H1 (cell line): ENCODE measurements around the gene JMJD1C. TPM values are rescaled to one million over a fixed set of nuclear protein-coding genes. Genes with fewer than 3 reads are reported as not detected.

Experiments used
- CTCF ChIA-PET: fragments of 300-600 bp; sonication (Branson Sonifier 250); formaldehyde crosslinking; loops from one replicate; lab custom pipeline; 2021; ENCODE audit not compliant: partially characterized antibody; lab: Charles Lee
- POLR2A ChIA-PET: fragments of 300-600 bp; sonication (Branson Sonifier 250); formaldehyde crosslinking; loops from one replicate; lab custom pipeline; 2021; ENCODE audit warnings: inconsistent platforms; ENCODE audit not compliant: partially characterized antibody; lab: Charles Lee
- DNase-seq, 2 experiments: peaks; one replicate each; pipeline versions ENCODE4 v3.0.0 to v3.0.0-alpha.2; 2010 to 2022; ENCODE audit warnings: low spot score in 2 of 2, low read depth in 1 of 2, mixed read lengths in 1 of 2
- FAIRE-seq: peaks from 2 replicates; lab custom pipeline; 2011; peaks lifted over from hg19 to GRCh38; lab: Jason Lieb, UNC
- H2AFZ ChIP-seq: 2 replicates; pipeline ENCODE4 v1.8.1; 2012; ENCODE audit warnings: low read length, inconsistent platforms
- H2AK5ac ChIP-seq: 2 replicates; pipeline ENCODE4 v1.6.1; 2013; ENCODE audit warnings: low read depth, low read length
- H2BK120ac ChIP-seq: replicated peaks from 2 replicates; pipeline ENCODE3; 2013; ENCODE audit warnings: low read depth, low read length, inconsistent platforms
- H2BK12ac ChIP-seq: 2 replicates; pipeline ENCODE4 v1.6.1; 2013; ENCODE audit warnings: low read depth, low read length
- H2BK15ac ChIP-seq: 2 replicates; pipeline ENCODE4 v1.6.1; 2013; ENCODE audit warnings: low read length
- H2BK20ac ChIP-seq: 2 replicates; pipeline ENCODE4 v1.6.1; 2013; ENCODE audit warnings: low read length
- H2BK5ac ChIP-seq: 2 replicates; pipeline ENCODE4 v1.6.1; 2013; ENCODE audit warnings: low read depth, low read length
- H3K14ac ChIP-seq: 2 replicates; pipeline ENCODE4 v1.6.1; 2013; ENCODE audit warnings: inconsistent platforms; ENCODE audit not compliant: insufficient read length
- H3K18ac ChIP-seq: 2 replicates; pipeline ENCODE4 v1.6.1; 2013; ENCODE audit warnings: low read length; ENCODE audit errors: extremely low read depth
- H3K23ac ChIP-seq: 2 replicates; pipeline ENCODE4 v1.6.1; 2013; ENCODE audit warnings: inconsistent platforms; ENCODE audit not compliant: insufficient read length
- H3K23me2 ChIP-seq: 2 replicates; pipeline ENCODE4 v1.6.1; 2013; ENCODE audit warnings: low read depth, low read length
- H3K27ac ChIP-seq: 2 replicates; pipeline ENCODE4 v1.6.1; 2011; ENCODE audit warnings: low read depth, low read length, inconsistent platforms
- H3K27me3 ChIP-seq, 4 experiments: replicated peaks in 1 of 4; 1 replicate in 1 of 4; 2 replicates in 3 of 4; pipeline versions ENCODE4 v1.6.1 to v1.8.1; 2011 to 2013; ENCODE audit warnings: low read length in 3 of 4, mild to moderate bottlenecking in 3 of 4, inconsistent platforms in 2 of 4, mixed read lengths in 2 of 4, moderate library complexity in 1 of 4; ENCODE audit not compliant: control insufficient read depth in 3 of 4, insufficient read depth in 3 of 4; ENCODE audit errors: extremely low read depth in 1 of 4
- H3K36me3 ChIP-seq, 4 experiments: 2 replicates each; pipeline versions ENCODE4 v1.6.1 to v1.8.1; 2011 to 2013; ENCODE audit warnings: mild to moderate bottlenecking in 4 of 4, low read length in 3 of 4, moderate library complexity in 2 of 4, control low read depth in 1 of 4, inconsistent platforms in 1 of 4; ENCODE audit not compliant: insufficient read depth in 4 of 4, control insufficient read depth in 2 of 4
- H3K4ac ChIP-seq: replicated peaks from 2 replicates; pipeline ENCODE3; 2013; ENCODE audit warnings: low read length, low read depth, mixed read lengths, inconsistent platforms; ENCODE audit not compliant: insufficient read length
- H3K4me1 ChIP-seq, 4 experiments: replicated peaks in 1 of 4; 1 replicate in 1 of 4; 2 replicates in 3 of 4; pipeline versions ENCODE4 v1.6.1 to v1.8.1; 2011 to 2013; ENCODE audit warnings: low read length in 3 of 4, inconsistent platforms in 2 of 4, mixed read lengths in 1 of 4; ENCODE audit not compliant: insufficient read depth in 4 of 4, control insufficient read depth in 3 of 4
- H3K4me2 ChIP-seq, 2 experiments: 2 replicates each; pipeline versions ENCODE4 v1.6.1 to v1.8.1; 2011 to 2013; ENCODE audit warnings: low read depth in 2 of 2, low read length in 2 of 2, control low read depth in 1 of 2, inconsistent platforms in 1 of 2, mild to moderate bottlenecking in 1 of 2; ENCODE audit not compliant: insufficient read depth in 1 of 2
- H3K4me3 ChIP-seq, 4 experiments: fragments of 200-600, 300-600 bp in 1 of 4; sonication (generic), shearing (Covaris generic), sonication (Bioruptor Twin) in 1 of 4; 2 replicates each; pipeline versions ENCODE4 v1.5.1 to v1.8.1; 2011 to 2016; ENCODE audit warnings: low read length in 4 of 4, low read depth in 3 of 4, control low read depth in 2 of 4, inconsistent platforms in 2 of 4, mild to moderate bottlenecking in 2 of 4, mixed read lengths in 1 of 4, moderate library complexity in 1 of 4; ENCODE audit not compliant: insufficient read depth in 2 of 4; ENCODE audit errors: extremely low read depth in 1 of 4
- H3K56ac ChIP-seq: replicated peaks from 2 replicates; pipeline ENCODE3; 2013; ENCODE audit warnings: low read depth, mild to moderate bottlenecking, mixed read lengths, low read length, inconsistent platforms; ENCODE audit not compliant: insufficient read length
- H3K79me1 ChIP-seq: 2 replicates; pipeline ENCODE4 v1.6.1; 2013; ENCODE audit warnings: low read depth, low read length, control low read depth
- H3K79me2 ChIP-seq, 2 experiments: 2 replicates each; pipeline versions ENCODE4 v1.6.1 to v1.8.1; 2012 to 2013; ENCODE audit warnings: low read length in 2 of 2, mild to moderate bottlenecking in 2 of 2, inconsistent platforms in 1 of 2; ENCODE audit not compliant: insufficient read depth in 2 of 2, control insufficient read depth in 1 of 2
- H3K9ac ChIP-seq, 4 experiments: replicated peaks in 1 of 4; 1 replicate in 1 of 4; 2 replicates in 3 of 4; pipeline versions ENCODE4 v1.6.1 to v1.8.1; 2011 to 2013; ENCODE audit warnings: low read depth in 3 of 4, low read length in 3 of 4, control low read depth in 2 of 4, mild to moderate bottlenecking in 2 of 4, moderate library complexity in 2 of 4, inconsistent platforms in 1 of 4; ENCODE audit errors: extremely low read depth in 1 of 4
- H3K9me3 ChIP-seq, 2 experiments: 2 replicates each; pipeline versions ENCODE4 v1.6.1 to v1.8.1; 2012 to 2013; ENCODE audit warnings: mild to moderate bottlenecking in 2 of 2, moderate library complexity in 2 of 2, control low read depth in 1 of 2, inconsistent platforms in 1 of 2, low read depth in 1 of 2, low read length in 1 of 2, mixed read lengths in 1 of 2; ENCODE audit not compliant: insufficient read depth in 2 of 2
- H4K20me1 ChIP-seq, 2 experiments: replicated peaks in 1 of 2; 2 replicates each; pipeline versions ENCODE3 to v1.8.1; 2011 to 2013; ENCODE audit warnings: inconsistent platforms in 2 of 2, low read length in 2 of 2, mild to moderate bottlenecking in 1 of 2; ENCODE audit not compliant: insufficient read depth in 2 of 2, control insufficient read depth in 1 of 2
- H4K5ac ChIP-seq: 2 replicates; pipeline ENCODE4 v1.6.1; 2013; ENCODE audit warnings: low read length, low read depth, mixed read lengths, inconsistent platforms; ENCODE audit not compliant: insufficient read length
- H4K8ac ChIP-seq: 2 replicates; pipeline ENCODE4 v1.8.0; 2013; ENCODE audit warnings: mild to moderate bottlenecking, moderate library complexity, low read length, inconsistent platforms; ENCODE audit not compliant: insufficient read depth; ENCODE audit errors: extremely low read depth
- H4K91ac ChIP-seq: replicated peaks from 2 replicates; pipeline ENCODE3; 2013; ENCODE audit warnings: low read length, mixed read lengths, inconsistent platforms; ENCODE audit not compliant: insufficient read length
- CHD1 ChIP-seq: IDR thresholded peaks from 2 replicates; pipeline ENCODE4 v1.6.1; 2012; ENCODE audit warnings: low read depth, low read length, improper control_type of control experiment
- EZH2 ChIP-seq: fragments of 200-600 bp; sonication (generic); IDR thresholded peaks from 2 replicates; pipeline ENCODE4 v1.7.1; 2012; ENCODE audit warnings: low read depth, mild to moderate bottlenecking, moderate library complexity, low read length, inconsistent platforms; ENCODE audit not compliant: severe bottlenecking
- HDAC2 ChIP-seq, 2 experiments: fragments of 300-600 bp in 1 of 2; sonication (generic) in 1 of 2; IDR thresholded peaks; 2 replicates each; pipeline ENCODE4 v1.6.1; 2011 to 2012; ENCODE audit warnings: low read depth in 2 of 2, low read length in 2 of 2, mild to moderate bottlenecking in 2 of 2, moderate library complexity in 2 of 2, borderline replicate concordance in 1 of 2, inconsistent platforms in 1 of 2
- JUND ChIP-seq: IDR thresholded peaks from 2 replicates; pipeline ENCODE4 v1.6.1; 2011; ENCODE audit warnings: mild to moderate bottlenecking, improper control_type of control experiment, low read length
- TAF7 ChIP-seq: optimal IDR thresholded peaks from 2 replicates; pipeline ENCODE3; 2011; ENCODE audit warnings: low read depth, mild to moderate bottlenecking, inconsistent platforms, low read length, moderate library complexity, borderline replicate concordance
- WGBS, 2 experiments: shearing (Covaris generic) in 1 of 2; methylation state at CpG; one replicate each; pipeline versions ENCODE4 v1.1.6 to v1.1.7; 2013 to 2015; ENCODE audit warnings: low lambda C conversion rate in 2 of 2, mixed read lengths in 2 of 2, inconsistent platforms in 1 of 2, low coverage in 1 of 2, missing lambda C conversion rate in 1 of 2; ENCODE audit not compliant: insufficient replicate concordance in 2 of 2, insufficient coverage in 1 of 2, insufficient read length in 1 of 2; ENCODE audit errors: extremely low coverage in 1 of 2, missing lambda C conversion rate in 1 of 2; 5-methylcytosine and 5-hydroxymethylcytosine counted together
- polyA plus RNA-seq, 7 experiments: library from polyadenylated mRNA; depleted of rRNA in 3 of 7; stranded (reverse) in 5 of 7; unstranded in 2 of 7; fragments of >200 nt in 5 of 7; fragments of 200-250 nt in 2 of 7; gene quantifications; 1 replicate in 5 of 7; 2 replicates in 1 of 7; 4 replicates in 1 of 7; pipeline versions ENCODE4 v1.2.1 to v1.2.3, GENCODE V29; 2011 to 2013; ENCODE audit warnings: missing spikeins in 2 of 7, mixed read lengths in 2 of 7
- total RNA-seq: library from RNA; stranded (reverse); fragmentation: NEBNext Ultra II Directional; extraction: Animal tissue kit (Norgen Biotek cat#: 25700); gene quantifications from 2 replicates; pipeline ENCODE4 v1.2.1, GENCODE V29; 2021

The JMJD1C gene
- total and polyA plus RNA-seq, 2 of the 8 experiments (the other 6 are each of a cell fraction or from before 2014, with no cell fraction given), result 54.5 to 210 TPM

GRCh38 chr10:63498665-63499064, 32.9 kb upstream of the JMJD1C start:
- no peak overlapping the region for H2BK20ac ChIP-seq
- H4K20me1 ChIP-seq, result no peaks in the 10 kb centered on the region
- H2BK5ac ChIP-seq, result no peak overlapping the region
- no peak overlapping the region for H3K27ac ChIP-seq
- no peak overlapping the region for H2BK15ac ChIP-seq
- H4K8ac ChIP-seq, result no peak overlapping the region
- CTCF ChIA-PET, result interaction anchor here (1.4 kb wide), 2 partner anchors 16 to 130 kb away, joined by 3 to 4 read pairs; no protein-coding TSS in a partner anchor
- TF ChIP-seq TAF7 (no peak), CHD1 (no peak), HDAC2 (IDR thresholded peaks at IDR 0.05; ENCODE audit: borderline replicate concordance in 1 of 2, low read depth in 2 of 2, low read length in 2 of 2) (no peak), JUND (no peak), EZH2 (no peak)
- TF ChIP-seq, all 59 proteins: peak for 0
- H3K79me1 ChIP-seq, result no peaks in the 10 kb centered on the region; the same call in 1 of the 2 replicates
- H4K5ac ChIP-seq, result no peak overlapping the region
- H2BK120ac ChIP-seq, result no peak overlapping the region
- H3K36me3 ChIP-seq, result no peaks in the 10 kb centered on the region
- FAIRE-seq (no peak), DNase-seq (no peak)
- no peak overlapping the region for H3K23ac ChIP-seq
- no peak overlapping the region for H2AK5ac ChIP-seq
- H3K27me3 ChIP-seq, result no peaks in the 10 kb centered on the region
- H3K14ac ChIP-seq, result no peak overlapping the region
- H2BK12ac ChIP-seq, result no peak overlapping the region
- H3K9me3 ChIP-seq, result no peaks in the 10 kb centered on the region
- H3K4ac ChIP-seq, result no peak overlapping the region
- 83% methylated on average over 1 of the region's 1 CpG; no CpG with 5 or more reads in 1 of the 2 experiments for WGBS, 2 experiments
- no peak overlapping the region for H3K9ac ChIP-seq
- H3K18ac ChIP-seq, result no peak overlapping the region
- H3K23me2 ChIP-seq, result no peaks in the 10 kb centered on the region; the same call in 1 of the 2 replicates
- peaks cover 0 to 4% (median 3%) of the 10 kb centered on the region in 4 experiments; a peak in 4 of 7 replicates for H3K4me1 ChIP-seq
- POLR2A ChIA-PET, result no interaction called here
- no peak overlapping the region for H3K4me3 ChIP-seq
- no peak overlapping the region for H3K4me2 ChIP-seq
- H2AFZ ChIP-seq, result no peak overlapping the region
- H3K56ac ChIP-seq, result no peak overlapping the region
- H3K79me2 ChIP-seq, result peaks cover 0 to 81% of the 10 kb centered on the region in 2 experiments; a peak in 2 of 4 replicates
- H4K91ac ChIP-seq, result no peak overlapping the region
